SK-N-SH treated with all-trans-retinoic acid at 6 μM for 48 hours (cell line): ENCODE measurements around the gene SSBP2.

Source experiments
- ATAC-seq: fragments of 200-7000 bp; cut with Tn5 transposase; 3 replicates; pipeline ENCODE4 v1.9.1; 2020; ENCODE audit warnings: mild to moderate bottlenecking, moderate library complexity
- ARNTL ChIP-seq: fragments of 450-650 bp; formaldehyde crosslinking; IDR thresholded peaks from 2 replicates; pipeline ENCODE4 v1.5.0; 2020; ENCODE audit warnings: low read depth, mild to moderate bottlenecking, moderate library complexity, borderline replicate concordance
- BACH2 ChIP-seq: fragments of 250-450 bp; sonication (Bioruptor Pico); IDR thresholded peaks from 2 replicates; pipeline ENCODE4 v1.9.0; 2021; ENCODE audit warnings: mild to moderate bottlenecking, borderline replicate concordance
- CSDC2 ChIP-seq: fragments of 250-450 bp; sonication (Bioruptor Pico); IDR thresholded peaks from 2 replicates; pipeline ENCODE4 v1.5.0; 2020; ENCODE audit warnings: mild to moderate bottlenecking, moderate library complexity
- GLIS3 ChIP-seq: fragments of 250-450 bp; sonication (Bioruptor Pico); IDR thresholded peaks from 2 replicates; pipeline ENCODE4 v1.5.0; 2020; ENCODE audit warnings: mild to moderate bottlenecking, moderate library complexity
- ISL1 ChIP-seq: fragments of 250-450 bp; sonication (Bioruptor Pico); IDR thresholded peaks from 2 replicates; pipeline ENCODE4 v2.1.2; 2022; ENCODE audit warnings: mild to moderate bottlenecking, moderate library complexity
- OSR1 ChIP-seq: fragments of 250-450 bp; sonication (Bioruptor Pico); IDR thresholded peaks from 2 replicates; pipeline ENCODE4 v1.8.0; 2022; ENCODE audit warnings: moderate library complexity, mild to moderate bottlenecking, inconsistent platforms
- PPARA ChIP-seq: fragments of 250-450 bp; sonication (Bioruptor Pico); IDR thresholded peaks from 2 replicates; pipeline ENCODE4 v1.5.0; 2020; ENCODE audit warnings: mild to moderate bottlenecking, borderline replicate concordance
- SNAI2 ChIP-seq: fragments of 250-450 bp; sonication (Bioruptor Pico); IDR thresholded peaks from 2 replicates; pipeline ENCODE4 v1.5.0; 2020; ENCODE audit warnings: mild to moderate bottlenecking, moderate library complexity
- TCF4 ChIP-seq: fragments of 250-450 bp; sonication (Bioruptor Pico); IDR thresholded peaks from 2 replicates; pipeline ENCODE4 v1.8.0; 2021; ENCODE audit warnings: mild to moderate bottlenecking, moderate library complexity, borderline replicate concordance
- TOX ChIP-seq: fragments of 250-450 bp; sonication (Bioruptor Pico); IDR thresholded peaks from 2 replicates; pipeline ENCODE4 v1.8.0; 2021; ENCODE audit warnings: mild to moderate bottlenecking, moderate library complexity, borderline replicate concordance
- ZC3H10 ChIP-seq: fragments of 250-450 bp; sonication (Bioruptor Pico); IDR thresholded peaks from 2 replicates; pipeline ENCODE4 v1.5.1; 2021; ENCODE audit warnings: mild to moderate bottlenecking, moderate library complexity
- ZFP3 ChIP-seq: fragments of 250-450 bp; sonication (Bioruptor Pico); IDR thresholded peaks from 2 replicates; pipeline ENCODE4 v1.5.0; 2020; ENCODE audit warnings: mild to moderate bottlenecking, moderate library complexity
- ZFP30 ChIP-seq: fragments of 450-650 bp; formaldehyde crosslinking; IDR thresholded peaks from 2 replicates; pipeline ENCODE4 v1.5.0; 2022; ENCODE audit warnings: mild to moderate bottlenecking, moderate library complexity
- ZNF565 ChIP-seq: fragments of 450-650 bp; formaldehyde crosslinking; conservative IDR thresholded peaks from 2 replicates; pipeline ENCODE4 v1.5.0; 2020; ENCODE audit warnings: low read depth, mild to moderate bottlenecking, moderate library complexity
- ZNF70 ChIP-seq: fragments of 450-650 bp; formaldehyde crosslinking; IDR thresholded peaks from 2 replicates; pipeline ENCODE4 v1.5.0; 2020; ENCODE audit warnings: mild to moderate bottlenecking, moderate library complexity
- ZNF8 ChIP-seq: fragments of 450-650 bp; formaldehyde crosslinking; IDR thresholded peaks from 2 replicates; pipeline ENCODE4 v1.5.0; 2020; ENCODE audit warnings: mild to moderate bottlenecking, moderate library complexity
- TF ChIP-seq, protein P1 (sequence below): fragments of 250-450 bp; sonication (Bioruptor Pico); IDR thresholded peaks from 2 replicates; pipeline ENCODE4 v1.8.0; 2021; ENCODE audit warnings: low read depth, mild to moderate bottlenecking, moderate library complexity, borderline replicate concordance
- TF ChIP-seq, protein P2 (sequence below): fragments of 250-450 bp; sonication (Bioruptor Pico); IDR thresholded peaks from 2 replicates; pipeline ENCODE4 v1.8.0; 2020; ENCODE audit warnings: mild to moderate bottlenecking, moderate library complexity, borderline replicate concordance
- TF ChIP-seq, protein P3 (sequence below): fragments of 250-450 bp; sonication (Bioruptor Pico); IDR thresholded peaks from 2 replicates; pipeline ENCODE4 v1.5.1; 2020; ENCODE audit warnings: low read depth, mild to moderate bottlenecking, moderate library complexity
- TF ChIP-seq, protein P4 (sequence below): fragments of 250-450 bp; sonication (Bioruptor Pico); IDR thresholded peaks from 2 replicates; pipeline ENCODE4 v1.5.0; 2020; ENCODE audit warnings: mild to moderate bottlenecking, moderate library complexity
- TF ChIP-seq, protein P5 (sequence below): fragments of 250-450 bp; sonication (Bioruptor Pico); IDR thresholded peaks from 2 replicates; pipeline ENCODE4 v1.5.1; 2021; ENCODE audit warnings: mild to moderate bottlenecking, moderate library complexity

Gene SSBP2

DNA sequence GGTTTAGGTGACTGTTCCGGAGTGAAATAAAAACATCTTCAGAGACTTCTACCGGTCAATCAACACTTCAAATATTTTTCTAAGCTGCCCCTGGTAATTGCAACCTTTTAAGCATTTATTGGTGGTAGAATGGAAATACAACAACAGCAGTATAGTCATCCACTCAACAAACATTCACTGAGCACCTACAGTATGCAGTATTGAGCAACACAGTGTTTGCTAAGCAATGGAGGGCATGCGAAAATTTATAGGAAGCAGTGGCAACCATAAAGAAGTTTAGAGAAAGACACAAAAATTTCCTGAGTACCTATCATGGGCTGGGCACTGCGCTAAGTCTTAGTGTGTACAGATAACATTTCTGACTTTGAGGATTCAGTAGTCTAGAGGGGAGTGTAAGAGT lies 12.0 kb upstream of the SSBP2 start (continued):
- TF ChIP-seq, protein P1, sequence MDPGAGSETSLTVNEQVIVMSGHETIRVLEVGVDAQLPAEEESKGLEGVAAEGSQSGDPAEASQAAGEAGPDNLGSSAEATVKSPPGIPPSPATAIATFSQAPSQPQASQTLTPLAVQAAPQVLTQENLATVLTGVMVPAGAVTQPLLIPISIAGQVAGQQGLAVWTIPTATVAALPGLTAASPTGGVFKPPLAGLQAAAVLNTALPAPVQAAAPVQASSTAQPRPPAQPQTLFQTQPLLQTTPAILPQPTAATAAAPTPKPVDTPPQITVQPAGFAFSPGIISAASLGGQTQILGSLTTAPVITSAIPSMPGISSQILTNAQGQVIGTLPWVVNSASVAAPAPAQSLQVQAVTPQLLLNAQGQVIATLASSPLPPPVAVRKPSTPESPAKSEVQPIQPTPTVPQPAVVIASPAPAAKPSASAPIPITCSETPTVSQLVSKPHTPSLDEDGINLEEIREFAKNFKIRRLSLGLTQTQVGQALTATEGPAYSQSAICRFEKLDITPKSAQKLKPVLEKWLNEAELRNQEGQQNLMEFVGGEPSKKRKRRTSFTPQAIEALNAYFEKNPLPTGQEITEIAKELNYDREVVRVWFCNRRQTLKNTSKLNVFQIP (CRISPR knock-in tag): no peak
- no peak for TF ChIP-seq ZC3H10 (CRISPR knock-in tag)
- no peak for TF ChIP-seq ZNF565 (CRISPR knock-in tag)
- TF ChIP-seq ZFP3: no peak
- no peak for TF ChIP-seq BACH2 (CRISPR knock-in tag)

DNA sequence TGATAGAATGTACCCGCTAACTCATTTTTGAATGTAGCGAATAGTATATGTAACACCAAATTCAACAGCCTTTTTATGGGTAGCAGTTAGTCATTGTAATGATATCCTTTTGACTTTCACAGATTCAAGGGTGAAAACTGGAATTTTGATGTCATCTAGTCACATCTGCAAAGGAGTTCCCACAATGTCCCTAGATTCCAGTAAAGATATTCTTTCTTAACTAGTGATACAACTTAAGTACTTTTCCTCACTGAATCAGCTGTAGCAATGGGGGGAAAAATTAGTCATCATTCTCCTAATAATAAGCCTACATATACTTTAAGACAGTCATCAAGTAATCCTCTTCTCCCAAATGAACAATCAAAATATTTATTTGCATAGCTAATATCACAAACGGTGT lies 11.5 kb upstream of the SSBP2 start:
- ATAC-seq: no peak
- TF ChIP-seq, protein P2, sequence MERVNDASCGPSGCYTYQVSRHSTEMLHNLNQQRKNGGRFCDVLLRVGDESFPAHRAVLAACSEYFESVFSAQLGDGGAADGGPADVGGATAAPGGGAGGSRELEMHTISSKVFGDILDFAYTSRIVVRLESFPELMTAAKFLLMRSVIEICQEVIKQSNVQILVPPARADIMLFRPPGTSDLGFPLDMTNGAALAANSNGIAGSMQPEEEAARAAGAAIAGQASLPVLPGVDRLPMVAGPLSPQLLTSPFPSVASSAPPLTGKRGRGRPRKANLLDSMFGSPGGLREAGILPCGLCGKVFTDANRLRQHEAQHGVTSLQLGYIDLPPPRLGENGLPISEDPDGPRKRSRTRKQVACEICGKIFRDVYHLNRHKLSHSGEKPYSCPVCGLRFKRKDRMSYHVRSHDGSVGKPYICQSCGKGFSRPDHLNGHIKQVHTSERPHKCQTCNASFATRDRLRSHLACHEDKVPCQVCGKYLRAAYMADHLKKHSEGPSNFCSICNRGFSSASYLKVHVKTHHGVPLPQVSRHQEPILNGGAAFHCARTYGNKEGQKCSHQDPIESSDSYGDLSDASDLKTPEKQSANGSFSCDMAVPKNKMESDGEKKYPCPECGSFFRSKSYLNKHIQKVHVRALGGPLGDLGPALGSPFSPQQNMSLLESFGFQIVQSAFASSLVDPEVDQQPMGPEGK: no peak
- no peak for TF ChIP-seq ZNF8
- TF ChIP-seq GLIS3: no peak
- TF ChIP-seq, protein P3, sequence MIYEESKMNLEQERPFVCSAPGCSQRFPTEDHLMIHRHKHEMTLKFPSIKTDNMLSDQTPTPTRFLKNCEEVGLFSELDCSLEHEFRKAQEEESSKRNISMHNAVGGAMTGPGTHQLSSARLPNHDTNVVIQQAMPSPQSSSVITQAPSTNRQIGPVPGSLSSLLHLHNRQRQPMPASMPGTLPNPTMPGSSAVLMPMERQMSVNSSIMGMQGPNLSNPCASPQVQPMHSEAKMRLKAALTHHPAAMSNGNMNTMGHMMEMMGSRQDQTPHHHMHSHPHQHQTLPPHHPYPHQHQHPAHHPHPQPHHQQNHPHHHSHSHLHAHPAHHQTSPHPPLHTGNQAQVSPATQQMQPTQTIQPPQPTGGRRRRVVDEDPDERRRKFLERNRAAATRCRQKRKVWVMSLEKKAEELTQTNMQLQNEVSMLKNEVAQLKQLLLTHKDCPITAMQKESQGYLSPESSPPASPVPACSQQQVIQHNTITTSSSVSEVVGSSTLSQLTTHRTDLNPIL (CRISPR knock-in tag): no peak
- TF ChIP-seq, protein P4, sequence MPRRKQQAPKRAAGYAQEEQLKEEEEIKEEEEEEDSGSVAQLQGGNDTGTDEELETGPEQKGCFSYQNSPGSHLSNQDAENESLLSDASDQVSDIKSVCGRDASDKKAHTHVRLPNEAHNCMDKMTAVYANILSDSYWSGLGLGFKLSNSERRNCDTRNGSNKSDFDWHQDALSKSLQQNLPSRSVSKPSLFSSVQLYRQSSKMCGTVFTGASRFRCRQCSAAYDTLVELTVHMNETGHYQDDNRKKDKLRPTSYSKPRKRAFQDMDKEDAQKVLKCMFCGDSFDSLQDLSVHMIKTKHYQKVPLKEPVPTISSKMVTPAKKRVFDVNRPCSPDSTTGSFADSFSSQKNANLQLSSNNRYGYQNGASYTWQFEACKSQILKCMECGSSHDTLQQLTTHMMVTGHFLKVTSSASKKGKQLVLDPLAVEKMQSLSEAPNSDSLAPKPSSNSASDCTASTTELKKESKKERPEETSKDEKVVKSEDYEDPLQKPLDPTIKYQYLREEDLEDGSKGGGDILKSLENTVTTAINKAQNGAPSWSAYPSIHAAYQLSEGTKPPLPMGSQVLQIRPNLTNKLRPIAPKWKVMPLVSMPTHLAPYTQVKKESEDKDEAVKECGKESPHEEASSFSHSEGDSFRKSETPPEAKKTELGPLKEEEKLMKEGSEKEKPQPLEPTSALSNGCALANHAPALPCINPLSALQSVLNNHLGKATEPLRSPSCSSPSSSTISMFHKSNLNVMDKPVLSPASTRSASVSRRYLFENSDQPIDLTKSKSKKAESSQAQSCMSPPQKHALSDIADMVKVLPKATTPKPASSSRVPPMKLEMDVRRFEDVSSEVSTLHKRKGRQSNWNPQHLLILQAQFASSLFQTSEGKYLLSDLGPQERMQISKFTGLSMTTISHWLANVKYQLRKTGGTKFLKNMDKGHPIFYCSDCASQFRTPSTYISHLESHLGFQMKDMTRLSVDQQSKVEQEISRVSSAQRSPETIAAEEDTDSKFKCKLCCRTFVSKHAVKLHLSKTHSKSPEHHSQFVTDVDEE: no peak
- TF ChIP-seq SNAI2: no peak
- no peak for TF ChIP-seq PPARA (CRISPR knock-in tag)
- TF ChIP-seq TCF4 (CRISPR knock-in tag): no peak
- no peak for TF ChIP-seq ARNTL (CRISPR knock-in tag)

DNA sequence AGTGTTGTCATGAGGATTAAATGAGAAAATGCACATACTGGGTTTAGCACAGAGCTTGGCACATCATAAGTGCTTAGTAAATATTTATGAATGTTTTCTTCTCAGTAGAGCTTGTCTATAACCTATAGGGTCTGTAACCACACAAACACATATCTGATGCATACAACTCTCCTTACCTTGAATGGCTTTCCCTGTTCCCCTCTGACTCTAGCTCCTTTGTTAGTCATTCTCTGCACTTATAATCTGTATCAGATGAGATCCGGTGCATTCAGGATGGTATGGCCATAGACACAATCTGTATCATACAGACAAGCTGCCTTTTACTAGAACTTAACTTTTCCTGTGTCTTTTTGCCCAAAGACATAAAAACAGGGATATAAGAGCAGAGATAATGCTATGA lies 11.1 kb upstream of the SSBP2 start:
- ATAC-seq: no peak
- TF ChIP-seq ZC3H10 (CRISPR knock-in tag): no peak
- TF ChIP-seq PPARA (CRISPR knock-in tag): no peak
- TF ChIP-seq ISL1 (CRISPR knock-in tag): no peak
- TF ChIP-seq ZFP30 (CRISPR knock-in tag): no peak
- TF ChIP-seq, protein P5, sequence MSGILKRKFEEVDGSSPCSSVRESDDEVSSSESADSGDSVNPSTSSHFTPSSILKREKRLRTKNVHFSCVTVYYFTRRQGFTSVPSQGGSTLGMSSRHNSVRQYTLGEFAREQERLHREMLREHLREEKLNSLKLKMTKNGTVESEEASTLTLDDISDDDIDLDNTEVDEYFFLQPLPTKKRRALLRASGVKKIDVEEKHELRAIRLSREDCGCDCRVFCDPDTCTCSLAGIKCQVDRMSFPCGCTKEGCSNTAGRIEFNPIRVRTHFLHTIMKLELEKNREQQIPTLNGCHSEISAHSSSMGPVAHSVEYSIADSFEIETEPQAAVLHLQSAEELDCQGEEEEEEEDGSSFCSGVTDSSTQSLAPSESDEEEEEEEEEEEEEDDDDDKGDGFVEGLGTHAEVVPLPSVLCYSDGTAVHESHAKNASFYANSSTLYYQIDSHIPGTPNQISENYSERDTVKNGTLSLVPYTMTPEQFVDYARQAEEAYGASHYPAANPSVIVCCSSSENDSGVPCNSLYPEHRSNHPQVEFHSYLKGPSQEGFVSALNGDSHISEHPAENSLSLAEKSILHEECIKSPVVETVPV (CRISPR knock-in tag): no peak
- TF ChIP-seq ZNF565 (CRISPR knock-in tag): no peak
- no peak for TF ChIP-seq OSR1 (CRISPR knock-in tag)

DNA sequence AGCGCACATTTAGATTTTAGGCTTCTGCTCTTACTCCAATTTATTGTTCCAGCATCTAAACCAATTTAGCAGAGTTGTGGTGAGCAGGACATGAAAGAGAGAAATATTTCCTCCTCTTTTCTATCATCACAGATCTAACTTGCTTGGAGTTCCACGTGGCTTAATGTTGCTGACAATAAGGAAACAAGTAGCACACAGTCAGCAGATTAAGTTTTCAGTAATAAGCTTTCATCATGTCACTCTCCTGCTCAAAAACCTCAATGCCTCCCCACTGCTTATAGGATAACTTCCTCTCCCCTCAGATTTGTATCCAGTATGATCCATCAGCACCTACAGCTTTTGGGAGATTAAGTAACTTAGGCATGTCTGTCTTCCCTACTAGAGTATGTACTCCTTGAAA lies 10.4 kb upstream of the SSBP2 start:
- ATAC-seq: no peak
- TF ChIP-seq ISL1 (CRISPR knock-in tag) (no peak), OSR1 (CRISPR knock-in tag) (no peak), BACH2 (CRISPR knock-in tag) (no peak), PPARA (CRISPR knock-in tag) (no peak), CSDC2 (no peak), TCF4 (CRISPR knock-in tag) (no peak), TOX (no peak), ZNF70 (CRISPR knock-in tag) (no peak), ZNF8 (no peak), GLIS3 (no peak), ZNF565 (CRISPR knock-in tag) (no peak), SNAI2 (no peak), ZFP3 (no peak)
- TF ChIP-seq, protein P1 (CRISPR knock-in tag): no peak
- TF ChIP-seq, protein P4: no peak
